B cell (primary cell): Measurements from ENCODE around the gene BCL11A. TPM values are rescaled to one million over a fixed set of nuclear protein-coding genes. Genes with fewer than 3 reads are reported as not detected.

Source experiments
- ATAC-seq: fragments of 200-7000 bp; cut with Tn5 transposase; one replicate; pipeline ENCODE4 v1.10.0; 2021; ENCODE audit warnings: low read depth, mild to moderate bottlenecking, moderate number of reproducible peaks, moderate library complexity
- CTCF ChIA-PET: fragments of 350-600 bp; sonication (Branson Sonifier 250); formaldehyde crosslinking; loops from one replicate; lab custom pipeline; 2021; ENCODE audit warnings: antibody characterized with exemption, inconsistent platforms; lab: Charles Lee
- POLR2A ChIA-PET: fragments of 350-600 bp; sonication (Branson Sonifier 250); formaldehyde crosslinking; loops from one replicate; lab custom pipeline; 2021; ENCODE audit warnings: antibody characterized with exemption; lab: Charles Lee
- DNase-seq: peaks from one replicate; pipeline ENCODE4 v3.0.0; 2013
- H2AFZ ChIP-seq: 2 replicates; pipeline ENCODE4 v1.6.1; 2012; ENCODE audit warnings: mild to moderate bottlenecking, low read depth, low read length; ENCODE audit not compliant: insufficient read depth, poor library complexity, severe bottlenecking
- H3K27ac ChIP-seq, 2 donors: 1 replicate in 1 of 2; 2 replicates in 1 of 2; pipeline ENCODE4 v1.5.1; 2012 to 2013; ENCODE audit warnings: low read length in 2 of 2, mild to moderate bottlenecking in 2 of 2, moderate library complexity in 1 of 2
- H3K27me3 ChIP-seq, 4 experiments: fragments of 200-600 bp in 1 of 4; sonication (generic) in 1 of 4; replicated peaks in 1 of 4; 1 replicate in 2 of 4; 2 replicates in 2 of 4; pipeline versions ENCODE4 v1.6.1 to v1.7.0; 2013 to 2016; ENCODE audit warnings: low read length in 3 of 4, mild to moderate bottlenecking in 2 of 4, mixed read lengths in 1 of 4, moderate library complexity in 1 of 4; ENCODE audit not compliant: insufficient read depth in 4 of 4, control insufficient read depth in 3 of 4; ENCODE audit errors: control extremely low read depth in 1 of 4
- H3K36me3 ChIP-seq, 2 experiments: replicated peaks in 1 of 2; 1 replicate in 1 of 2; 2 replicates in 1 of 2; pipeline versions ENCODE4 v1.6.1 to v1.7.1; 2013; ENCODE audit warnings: low read length in 1 of 2; ENCODE audit not compliant: insufficient read depth in 2 of 2, control insufficient read depth in 1 of 2; ENCODE audit errors: control extremely low read depth in 1 of 2, extremely low read depth in 1 of 2
- H3K4me1 ChIP-seq, 2 donors: fragments of 200-600 bp in 1 of 2; sonication (generic) in 1 of 2; 1 replicate in 1 of 2; 2 replicates in 1 of 2; pipeline versions ENCODE4 v1.5.1 to v1.6.1; 2013 to 2017; ENCODE audit warnings: low read length in 2 of 2; ENCODE audit not compliant: control insufficient read depth in 2 of 2, insufficient read depth in 2 of 2
- H3K4me2 ChIP-seq: replicated peaks from 2 replicates; pipeline ENCODE3; 2012; ENCODE audit warnings: mild to moderate bottlenecking, low read depth, low read length; ENCODE audit not compliant: poor library complexity, severe bottlenecking
- H3K4me3 ChIP-seq, 5 experiments: fragments of 200-600 bp in 1 of 5; sonication (generic) in 1 of 5; 1 replicate in 3 of 5; 2 replicates in 2 of 5; pipeline versions ENCODE4 v1.5.1 to v1.7.0; 2011 to 2016; ENCODE audit warnings: low read length in 4 of 5, mild to moderate bottlenecking in 4 of 5, low read depth in 2 of 5, control low read depth in 1 of 5, moderate library complexity in 1 of 5; ENCODE audit not compliant: insufficient read depth in 1 of 5; ENCODE audit errors: control extremely low read depth in 1 of 5, extremely low read depth in 1 of 5
- H3K79me2 ChIP-seq: fragments of 200-600 bp; sonication (generic); one replicate; pipeline ENCODE4 v1.6.0; 2016; ENCODE audit warnings: low read length; ENCODE audit not compliant: control insufficient read depth, insufficient read depth
- H3K9ac ChIP-seq: fragments of 200-600 bp; sonication (generic); 2 replicates; pipeline ENCODE4 v1.6.1; 2017; ENCODE audit warnings: mild to moderate bottlenecking, low read length, moderate library complexity
- H3K9me3 ChIP-seq, 3 donors: one replicate each; pipeline versions ENCODE4 v1.6.1 to v1.7.1; 2013; ENCODE audit warnings: low read length in 2 of 3; ENCODE audit not compliant: control insufficient read depth in 2 of 3, insufficient read depth in 1 of 3; ENCODE audit errors: control extremely low read depth in 1 of 3
- H4K20me1 ChIP-seq: 2 replicates; pipeline ENCODE4 v1.6.0; 2012; ENCODE audit warnings: mild to moderate bottlenecking, low read length; ENCODE audit not compliant: insufficient read depth, control insufficient read depth, poor library complexity, severe bottlenecking
- H3K27ac Mint-ChIP-seq: one replicate; pipeline ENCODE4 v1.8.0; 2021; ENCODE audit warnings: mixed read lengths
- H3K27me3 Mint-ChIP-seq: one replicate; pipeline ENCODE4 v1.8.0; 2021; ENCODE audit warnings: mixed read lengths
- H3K4me1 Mint-ChIP-seq: one replicate; pipeline ENCODE4 v1.8.0; 2021; ENCODE audit warnings: mixed read lengths
- H3K4me3 Mint-ChIP-seq: one replicate; pipeline ENCODE4 v1.8.0; 2021; ENCODE audit warnings: mixed read lengths
- H3K9me3 Mint-ChIP-seq: one replicate; pipeline ENCODE4 v1.8.0; 2022; ENCODE audit warnings: mixed read lengths; ENCODE audit not compliant: insufficient read depth
- EZH2 ChIP-seq: IDR thresholded peaks from 2 replicates; pipeline ENCODE4 v1.6.1; 2012; ENCODE audit warnings: borderline replicate concordance, low read depth, mild to moderate bottlenecking, moderate library complexity, low read length; ENCODE audit not compliant: insufficient read depth, poor library complexity, severe bottlenecking
- WGBS: methylation state at CpG from one replicate; pipeline ENCODE4 v1.1.5; 2013; ENCODE audit warnings: missing lambda C conversion rate; ENCODE audit not compliant: insufficient coverage; 5-methylcytosine and 5-hydroxymethylcytosine counted together
- intact Hi-C: fragments of 100-400 bp; cut with micrococcal nuclease; formaldehyde crosslinking; loops from one replicate; pipeline ENCODE4 v1.10.0; 2022
- polyA plus RNA-seq: library from polyadenylated mRNA; depleted of rRNA; stranded (reverse); fragments of >200 nt; gene quantifications from 2 replicates; pipeline ENCODE4 v1.2.3, GENCODE V29; 2012
- total RNA-seq, 2 donors: library from RNA; stranded (reverse); fragments of 120-200 nt in 1 of 2; gene quantifications; 1 replicate in 1 of 2; 2 replicates in 1 of 2; pipeline versions ENCODE4 v1.2.3 to v1.2.4, GENCODE V29; 2013 to 2022
- TF ChIP-seq, protein P1 (sequence below): fragments of 200-600 bp; IDR thresholded peaks from one replicate; pipeline ENCODE4 v1.8.0; 2022; ENCODE audit warnings: antibody characterized with exemption, mild to moderate bottlenecking

BCL11A gene
- total and polyA plus RNA-seq, 2 donors (not counting 1 experiment from before 2014, with no cell fraction given): 81.8 to 383 TPM

GRCh38 chr2:60552078-60552850 is 1.2 kb downstream of the BCL11A start:
- H3K4me3 ChIP-seq: peak overlapping the region; percentile 78 to 98 (median 97)
- WGBS: 0% methylated on average over 39 of the region's 49 CpGs
- intact Hi-C loops: loop anchor here (5.0 to 10.0 kb wide), 2 partner anchors 235 to 333 kb away; partner anchors contain the start of gene REL
- ChIA-PET CTCF (interaction anchor here (1.0 to 4.4 kb wide), 5 partner anchors 9 to 1246 kb away, joined by 3 to 46 read pairs (median 4); no protein-coding TSS in a partner anchor), POLR2A (interaction anchor here (0.6 to 3.6 kb wide), 8 partner anchors 8 to 200 kb away, joined by 4 to 64 read pairs (median 6); no protein-coding TSS in a partner anchor)
- Mint-ChIP-seq H3K4me1 (peaks cover 25% of the 10 kb centered on the region), H3K27me3 (no peaks in the 10 kb centered on the region), H3K4me3 (peak overlapping the region; percentile 97), H3K9me3 (no peaks in the 10 kb centered on the region), H3K27ac (peak overlapping the region; percentile 95)
- H3K27ac ChIP-seq: peak overlapping the region; percentile 90 to 91
- TF ChIP-seq, protein P1, sequence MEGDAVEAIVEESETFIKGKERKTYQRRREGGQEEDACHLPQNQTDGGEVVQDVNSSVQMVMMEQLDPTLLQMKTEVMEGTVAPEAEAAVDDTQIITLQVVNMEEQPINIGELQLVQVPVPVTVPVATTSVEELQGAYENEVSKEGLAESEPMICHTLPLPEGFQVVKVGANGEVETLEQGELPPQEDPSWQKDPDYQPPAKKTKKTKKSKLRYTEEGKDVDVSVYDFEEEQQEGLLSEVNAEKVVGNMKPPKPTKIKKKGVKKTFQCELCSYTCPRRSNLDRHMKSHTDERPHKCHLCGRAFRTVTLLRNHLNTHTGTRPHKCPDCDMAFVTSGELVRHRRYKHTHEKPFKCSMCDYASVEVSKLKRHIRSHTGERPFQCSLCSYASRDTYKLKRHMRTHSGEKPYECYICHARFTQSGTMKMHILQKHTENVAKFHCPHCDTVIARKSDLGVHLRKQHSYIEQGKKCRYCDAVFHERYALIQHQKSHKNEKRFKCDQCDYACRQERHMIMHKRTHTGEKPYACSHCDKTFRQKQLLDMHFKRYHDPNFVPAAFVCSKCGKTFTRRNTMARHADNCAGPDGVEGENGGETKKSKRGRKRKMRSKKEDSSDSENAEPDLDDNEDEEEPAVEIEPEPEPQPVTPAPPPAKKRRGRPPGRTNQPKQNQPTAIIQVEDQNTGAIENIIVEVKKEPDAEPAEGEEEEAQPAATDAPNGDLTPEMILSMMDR: no peak
- no peak for TF ChIP-seq EZH2
- H3K4me2 ChIP-seq: peak overlapping the region; percentile 92
- H4K20me1 ChIP-seq: peaks cover 24% of the 10 kb centered on the region
- no peak for ATAC-seq
- peaks cover 16 to 19% of the 10 kb centered on the region in 2 donors for H3K4me1 ChIP-seq
- DNase-seq: peak; percentile 64
- H3K27me3 ChIP-seq: no peaks in the 10 kb centered on the region
- H3K9me3 ChIP-seq: no peaks in the 10 kb centered on the region
- peaks cover 0 to 8% of the 10 kb centered on the region in 2 experiments for H3K36me3 ChIP-seq
- H2AFZ ChIP-seq: peak overlapping the region; percentile 74
- peak overlapping the region; percentile 90 for H3K9ac ChIP-seq
- peaks cover 73% of the 10 kb centered on the region for H3K79me2 ChIP-seq
